ENCODE measurements around the gene ATXN7.

Gene ATXN7

GRCh38 chr3:63905731-63906620 lies 42.3 kb downstream of the ATXN7 start:
- Histone ChIP-seq H4K20me1 (ENCODE audit: insufficient read depth, low read length) (no peaks in the 10 kb centered on the region), H3K79me2 (ENCODE audit: low read length) (peaks cover 14% of the 10 kb centered on the region; the same call in 1 of the 2 replicates), H3K27me3 (replicated peaks; ENCODE audit: insufficient read depth, low read length) (no peaks in the 10 kb centered on the region), H3K4me1 (ENCODE audit: low read length) (peaks cover 11% of the 10 kb centered on the region), H2AFZ (ENCODE audit: low read length) (no peak overlapping the region), H3K36me3 (replicated peaks; ENCODE audit: insufficient read depth, low read length) (no peaks in the 10 kb centered on the region), H3K4me3 (ENCODE audit: low read length) (no peak overlapping the region), H3K27ac (ENCODE audit: low read length) (no peak overlapping the region), H3K4me2 (ENCODE audit: low read depth, low read length) (no peak overlapping the region), H3F3A (ENCODE audit: insufficient read depth, low read length) (peaks cover 6% of the 10 kb centered on the region), H3K9ac (ENCODE audit: low read length) (no peak overlapping the region), H3K9me3 (replicated peaks; ENCODE audit: insufficient read depth, low read length) (no peaks in the 10 kb centered on the region), H3K9me2 (replicated peaks; ENCODE audit: insufficient read depth, low read length) (no peaks in the 10 kb centered on the region)
- no peak for DNase-seq
- TF ChIP-seq CTCF (IDR thresholded peaks at IDR 0.05; ENCODE audit: low read length) (no peak), EZH2phosphoT487 (IDR thresholded peaks at IDR 0.05; ENCODE audit: low read length) (no peak), EZH2 (optimal IDR thresholded peaks at IDR 0.05; ENCODE audit: low read depth, low read length) (no peak)

GRCh38 chr3:63908081-63908736 lies 44.5 kb downstream of the ATXN7 start:
- no peak for DNase-seq
- Histone ChIP-seq H3K9me2 (replicated peaks; ENCODE audit: insufficient read depth, low read length) (no peaks in the 10 kb centered on the region), H2AFZ (ENCODE audit: low read length) (no peak overlapping the region), H3K36me3 (replicated peaks; ENCODE audit: insufficient read depth, low read length) (no peaks in the 10 kb centered on the region), H3K27me3 (replicated peaks; ENCODE audit: insufficient read depth, low read length) (no peaks in the 10 kb centered on the region), H3F3A (ENCODE audit: insufficient read depth, low read length) (peaks cover 17% of the 10 kb centered on the region), H3K4me1 (ENCODE audit: low read length) (peaks cover 17% of the 10 kb centered on the region), H4K20me1 (ENCODE audit: insufficient read depth, low read length) (no peaks in the 10 kb centered on the region), H3K9ac (ENCODE audit: low read length) (no peak overlapping the region), H3K4me2 (ENCODE audit: low read depth, low read length) (no peak overlapping the region), H3K9me3 (replicated peaks; ENCODE audit: insufficient read depth, low read length) (no peaks in the 10 kb centered on the region), H3K4me3 (ENCODE audit: low read length) (no peak overlapping the region), H3K79me2 (ENCODE audit: low read length) (peaks cover 18% of the 10 kb centered on the region; the same call in 1 of the 2 replicates), H3K27ac (ENCODE audit: low read length) (no peak overlapping the region)
- no peak for TF ChIP-seq CTCF (IDR thresholded peaks at IDR 0.05; ENCODE audit: low read length)
- no peak for TF ChIP-seq EZH2phosphoT487 (IDR thresholded peaks at IDR 0.05; ENCODE audit: low read length)
- TF ChIP-seq EZH2 (optimal IDR thresholded peaks at IDR 0.05; ENCODE audit: low read depth, low read length) = no peak

GRCh38 chr3:63908776-63909175 lies 45.1 kb downstream of the ATXN7 start:
- H4K20me1 ChIP-seq (ENCODE audit: insufficient read depth, low read length) = no peaks in the 10 kb centered on the region

More at GRCh38 chr3:63908776-63909175, 45.1 kb downstream of the ATXN7 start:
- peaks cover 24% of the 10 kb centered on the region for H3K79me2 ChIP-seq (ENCODE audit: low read length)
- no peak overlapping the region for H3K9ac ChIP-seq (ENCODE audit: low read length)
- H3K4me3 ChIP-seq (ENCODE audit: low read length) = no peak overlapping the region
- H3K4me1 ChIP-seq (ENCODE audit: low read length) = peaks cover 21% of the 10 kb centered on the region
- DNase-seq = no peak
- no peak overlapping the region for H3K4me2 ChIP-seq (ENCODE audit: low read depth, low read length)
- H3F3A ChIP-seq (ENCODE audit: insufficient read depth, low read length) = peaks cover 23% of the 10 kb centered on the region
- H3K9me3 ChIP-seq (replicated peaks; ENCODE audit: insufficient read depth, low read length) = no peaks in the 10 kb centered on the region
- no peak overlapping the region for H2AFZ ChIP-seq (ENCODE audit: low read length)
- H3K36me3 ChIP-seq (replicated peaks; ENCODE audit: insufficient read depth, low read length) = no peaks in the 10 kb centered on the region
- no peak for TF ChIP-seq EZH2phosphoT487 (IDR thresholded peaks at IDR 0.05; ENCODE audit: low read length)
- no peak for TF ChIP-seq CTCF (IDR thresholded peaks at IDR 0.05; ENCODE audit: low read length)
- no peak for TF ChIP-seq EZH2 (optimal IDR thresholded peaks at IDR 0.05; ENCODE audit: low read depth, low read length)
- no peaks in the 10 kb centered on the region for H3K27me3 ChIP-seq (replicated peaks; ENCODE audit: insufficient read depth, low read length)
- H3K27ac ChIP-seq (ENCODE audit: low read length) = no peak overlapping the region
- no peaks in the 10 kb centered on the region for H3K9me2 ChIP-seq (replicated peaks; ENCODE audit: insufficient read depth, low read length)

Data from MM.1S (cell line).